ENCODE data around the gene CARD14.
"Not testable (repeated sequence)": the region's sequence is repeated elsewhere in the genome, so short reads cannot be mapped to it uniquely, and the experiment has no call there.

Gene CARD14

DNA sequence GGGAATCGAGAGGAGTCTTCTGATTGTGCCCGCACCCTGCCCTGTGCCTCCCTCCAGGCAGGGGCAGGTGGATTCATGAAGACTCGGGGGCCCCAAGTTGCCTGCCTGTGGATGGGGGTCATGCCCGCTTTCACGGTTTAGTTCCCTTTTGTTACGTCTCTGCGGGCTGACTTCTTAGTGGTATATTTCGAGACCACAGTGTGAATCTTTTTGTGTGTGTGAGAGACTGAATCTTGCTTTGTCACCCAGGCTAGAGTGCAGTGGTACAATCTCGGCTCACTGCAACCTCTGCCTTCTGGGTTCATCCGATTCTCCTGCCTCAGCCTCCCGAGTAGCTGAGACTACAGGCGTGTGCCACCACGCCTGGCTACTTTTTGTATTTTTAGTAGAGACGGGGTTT is 72.7 kb downstream of the CARD14 start:
- Histone ChIP-seq H3K79me2 (ENCODE audit: insufficient read depth, low read depth) (no peaks in the 10 kb centered on the region), H3K27me3 (ENCODE audit: insufficient read depth, low read depth) (no peaks in the 10 kb centered on the region), H3K36me3 (ENCODE audit: insufficient read depth) (no peaks in the 10 kb centered on the region), H3K4me1 (ENCODE audit: low read depth, poor library complexity, severe bottlenecking) (no peaks in the 10 kb centered on the region), H3K27ac (no peak overlapping the region), H3K4me3 (IDR thresholded peaks at IDR 0.05; ENCODE audit: insufficient read depth, low read depth, low read length) (no peak overlapping the region), H2AFZ (ENCODE audit: low read depth) (no peak overlapping the region), H4K20me1 (ENCODE audit: insufficient read depth) (no peaks in the 10 kb centered on the region), H3K4me2 (no peak overlapping the region), H3K9ac (no peak overlapping the region)
- TF ChIP-seq CTCF (conservative IDR thresholded peaks at IDR 0.05; ENCODE audit: low read depth, low read length) = no peak

DNA sequence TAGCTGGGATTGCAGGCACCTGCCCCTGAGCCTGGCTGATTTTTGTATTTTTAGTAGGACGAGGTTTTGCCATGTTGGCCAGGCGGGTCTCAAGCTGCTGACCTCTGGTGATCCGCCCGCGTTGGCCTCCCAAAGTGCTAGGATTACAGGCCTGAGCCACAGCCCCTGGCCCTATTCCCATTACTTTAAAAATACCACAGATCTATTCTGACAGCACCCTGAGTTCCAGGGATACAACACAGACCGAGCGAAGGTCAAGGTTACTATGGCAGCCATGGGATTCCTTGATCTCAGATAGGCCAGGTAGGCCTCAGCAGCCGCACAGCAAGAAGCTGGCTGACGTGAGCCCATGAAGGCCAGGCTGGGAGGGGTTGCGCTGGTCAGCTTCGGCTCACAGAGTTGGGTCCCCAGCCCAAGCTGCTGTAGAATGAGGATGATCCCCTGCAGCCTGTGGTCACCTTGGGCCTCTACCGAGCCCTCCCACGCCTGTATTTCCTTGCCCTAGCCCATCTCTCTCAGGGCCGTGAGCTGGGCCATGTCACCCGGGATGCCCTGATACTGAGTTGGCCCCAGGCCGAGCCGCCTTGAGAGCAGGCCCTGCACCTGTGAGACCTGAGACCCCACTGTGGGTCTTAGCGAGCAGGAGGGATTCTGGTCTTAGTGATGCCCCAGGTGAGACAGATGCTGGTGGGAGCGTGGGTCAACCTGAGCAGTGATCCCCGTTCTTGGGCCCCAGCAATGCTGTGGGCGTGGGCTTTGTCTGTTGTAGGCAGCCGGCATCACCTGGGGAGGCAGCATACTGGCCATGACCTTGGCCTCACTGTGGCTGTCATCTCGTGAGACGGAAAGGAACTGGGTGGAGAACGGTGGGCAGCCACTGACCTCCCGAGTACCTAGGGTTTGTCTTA is 74.0 kb downstream of the CARD14 start:
- Histone ChIP-seq H3K4me2 (no peak overlapping the region), H3K36me3 (ENCODE audit: insufficient read depth) (no peaks in the 10 kb centered on the region), H3K79me2 (ENCODE audit: insufficient read depth, low read depth) (no peaks in the 10 kb centered on the region), H2AFZ (ENCODE audit: low read depth) (no peak overlapping the region), H3K4me3 (IDR thresholded peaks at IDR 0.05; ENCODE audit: insufficient read depth, low read depth, low read length) (no peak overlapping the region), H3K27me3 (ENCODE audit: insufficient read depth, low read depth) (no peaks in the 10 kb centered on the region), H3K9ac (no peak overlapping the region), H3K27ac (no peak overlapping the region), H3K4me1 (ENCODE audit: low read depth, poor library complexity, severe bottlenecking) (no peaks in the 10 kb centered on the region), H4K20me1 (ENCODE audit: insufficient read depth) (no peaks in the 10 kb centered on the region)
- no peak for TF ChIP-seq CTCF (conservative IDR thresholded peaks at IDR 0.05; ENCODE audit: low read depth, low read length)

DNA sequence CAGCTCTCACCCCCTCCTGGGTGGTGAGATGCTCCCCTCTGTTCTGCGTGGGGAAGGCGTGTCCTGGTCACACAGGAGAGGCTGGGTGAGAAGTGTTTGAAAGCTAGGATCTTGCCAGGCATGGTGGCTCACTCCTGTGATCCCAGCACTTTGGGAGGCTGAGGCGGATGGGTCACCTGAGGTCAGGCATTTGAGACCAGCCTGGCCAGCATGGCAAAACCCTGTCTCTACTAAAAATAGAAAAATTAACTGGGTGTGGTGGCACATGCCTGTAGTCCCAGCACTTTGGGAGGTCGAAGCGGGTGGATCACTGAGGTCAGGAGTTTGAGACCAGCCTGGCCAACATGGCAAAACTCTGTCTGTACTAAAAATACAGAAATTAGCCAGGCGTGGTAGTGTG is 74.6 kb downstream of the CARD14 start:
- not testable (repeated sequence) for H2AFZ ChIP-seq (ENCODE audit: low read depth); H3K4me3 ChIP-seq (IDR thresholded peaks at IDR 0.05; ENCODE audit: insufficient read depth, low read depth, low read length); H3K4me1 ChIP-seq (ENCODE audit: low read depth, poor library complexity, severe bottlenecking); H3K27ac ChIP-seq; H3K4me2 ChIP-seq; H3K79me2 ChIP-seq (ENCODE audit: insufficient read depth, low read depth); H3K9ac ChIP-seq; H3K27me3 ChIP-seq (ENCODE audit: insufficient read depth, low read depth); H3K36me3 ChIP-seq (ENCODE audit: insufficient read depth); H4K20me1 ChIP-seq (ENCODE audit: insufficient read depth)

- Histone ChIP-seq H3K27me3 (ENCODE audit: insufficient read depth, low read depth) (no peaks in the 10 kb centered on the region), H2AFZ (ENCODE audit: low read depth) (no peak overlapping the region), H3K79me2 (ENCODE audit: insufficient read depth, low read depth) (no peaks in the 10 kb centered on the region), H3K4me1 (ENCODE audit: low read depth, poor library complexity, severe bottlenecking) (no peaks in the 10 kb centered on the region), H4K20me1 (ENCODE audit: insufficient read depth) (no peaks in the 10 kb centered on the region), H3K9ac (no peak overlapping the region), H3K27ac (no peak overlapping the region), H3K4me3 (IDR thresholded peaks at IDR 0.05; ENCODE audit: insufficient read depth, low read depth, low read length) (no peak overlapping the region), H3K4me2 (no peak overlapping the region), H3K36me3 (ENCODE audit: insufficient read depth) (no peaks in the 10 kb centered on the region)
- no peak for TF ChIP-seq CTCF (conservative IDR thresholded peaks at IDR 0.05; ENCODE audit: low read depth, low read length)
Observed at GRCh38 chr17:80244871-80245509, 75.2 kb downstream of the CARD14 start.
